ENCODE results near the gene CLVS2.

CLVS2 gene

DNA sequence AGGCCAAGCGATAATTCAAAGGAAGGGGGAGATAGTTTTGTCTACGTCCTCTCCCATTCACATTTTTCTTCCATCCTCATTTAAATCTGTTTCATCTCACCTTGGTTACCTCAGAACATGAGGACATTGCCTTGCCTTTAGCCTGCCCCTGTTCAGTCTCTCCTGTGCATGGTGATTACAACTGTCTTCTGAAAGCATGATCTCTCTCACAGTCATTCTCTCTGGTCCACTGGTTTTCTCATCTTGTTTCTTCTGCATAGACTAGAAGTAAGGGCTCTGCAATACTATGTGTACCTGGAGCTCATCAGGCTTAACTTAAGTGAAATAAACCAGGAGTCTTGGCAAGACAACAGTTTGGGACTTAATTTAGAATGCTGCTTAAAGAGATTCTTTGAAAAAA, 31.4 kb downstream of the CLVS2 start:
- no peak for DNase-seq

DNA sequence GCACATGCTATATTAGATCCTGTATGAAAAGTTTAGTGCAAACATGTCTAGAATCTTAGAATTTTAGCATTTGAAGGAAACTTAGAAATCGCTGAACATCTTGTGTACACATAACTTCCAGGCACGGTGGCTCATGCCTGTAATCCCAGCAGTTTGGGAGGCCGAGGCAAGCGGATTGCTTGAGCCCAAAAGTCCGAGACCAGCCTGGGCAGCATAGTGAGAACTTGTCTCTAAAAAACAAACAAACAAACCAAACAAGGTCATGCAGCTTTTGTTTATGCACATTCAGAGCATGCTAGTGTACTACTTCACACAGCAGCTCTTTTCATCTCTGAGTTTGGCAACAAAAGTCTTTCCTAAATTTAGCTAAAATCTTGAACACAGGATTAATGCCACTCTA, 32.2 kb downstream of the CLVS2 start:
- DNase-seq = no peak

DNA sequence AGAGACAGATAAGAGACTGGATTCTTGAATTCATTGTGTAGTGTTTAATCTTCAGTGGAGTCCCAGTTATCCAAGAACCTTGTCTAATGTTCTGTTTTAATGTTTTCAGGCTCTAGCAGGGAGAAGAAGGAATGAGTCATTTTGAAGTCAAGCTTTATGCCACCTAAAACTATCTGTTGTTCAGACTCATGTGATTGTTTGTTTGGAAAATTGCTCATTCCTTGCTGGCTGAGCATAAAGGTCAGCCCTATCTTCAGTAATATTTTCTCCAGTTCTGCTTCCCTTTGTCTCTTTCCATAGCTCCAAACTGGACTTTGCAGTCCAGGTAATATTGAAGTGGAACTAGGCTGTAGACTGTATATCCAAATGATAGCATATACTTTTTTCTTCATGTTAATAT, 34.2 kb downstream of the CLVS2 start:
- DNase-seq = no peak

DNA sequence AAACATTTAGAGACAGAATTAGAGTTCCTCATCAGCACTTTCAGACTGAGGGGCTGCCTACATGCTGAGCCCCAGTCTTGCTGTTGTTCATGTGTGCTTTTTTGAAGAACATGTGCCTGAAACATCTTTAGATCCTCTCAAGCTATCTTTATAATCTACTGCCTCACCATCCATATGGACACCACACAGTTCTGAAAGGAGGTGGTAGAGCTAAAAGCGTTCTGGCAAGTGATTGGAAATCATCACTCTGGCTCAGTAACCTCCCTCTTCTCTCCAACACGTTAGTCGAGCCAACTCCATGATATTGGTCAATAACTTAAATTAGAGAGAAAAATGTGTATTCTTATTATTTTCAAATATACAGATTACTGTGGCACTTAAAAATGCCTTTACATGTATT, 40.6 kb downstream of the CLVS2 start:
- DNase-seq = no peak

DNA sequence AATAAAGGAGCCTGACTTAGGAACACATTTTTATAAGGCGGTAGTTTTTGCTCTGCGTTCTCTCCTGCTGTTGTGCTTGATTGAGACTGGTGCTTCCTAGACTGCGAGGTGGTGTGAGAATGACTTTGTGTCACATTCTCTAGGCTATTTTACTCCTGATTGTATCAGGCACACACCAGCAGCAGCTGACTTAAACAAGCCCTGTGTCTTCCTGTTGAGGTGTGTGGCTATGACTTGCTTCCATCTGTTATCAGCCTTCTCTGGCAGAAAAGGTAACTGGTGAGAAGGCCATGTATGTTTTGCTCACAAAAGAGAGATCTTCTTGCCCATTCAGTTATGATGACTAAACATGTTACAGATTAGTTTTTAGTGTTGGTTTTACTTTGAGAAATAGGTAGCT, 43.4 kb downstream of the CLVS2 start:
- no peak for DNase-seq

DNA sequence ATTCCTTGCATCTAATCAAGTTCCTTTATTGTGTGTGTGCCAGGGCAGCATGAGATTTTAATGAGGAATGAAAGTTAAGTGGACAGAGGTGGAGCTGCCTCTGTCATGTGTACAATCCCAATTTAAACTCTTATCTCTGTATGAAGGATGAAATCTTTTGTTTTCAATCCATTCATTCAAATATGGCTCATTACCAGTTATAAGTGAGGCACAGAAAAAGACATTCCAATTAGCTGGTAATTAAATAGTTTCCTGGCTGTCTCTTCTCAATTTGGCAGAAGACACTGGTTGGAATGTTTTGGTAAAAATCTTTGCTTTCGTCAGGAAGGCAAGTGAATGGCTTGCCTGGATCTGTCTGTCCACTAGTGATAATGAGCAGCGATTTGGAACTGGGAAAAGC, 46.4 kb downstream of the CLVS2 start:
- DNase-seq = no peak

DNA sequence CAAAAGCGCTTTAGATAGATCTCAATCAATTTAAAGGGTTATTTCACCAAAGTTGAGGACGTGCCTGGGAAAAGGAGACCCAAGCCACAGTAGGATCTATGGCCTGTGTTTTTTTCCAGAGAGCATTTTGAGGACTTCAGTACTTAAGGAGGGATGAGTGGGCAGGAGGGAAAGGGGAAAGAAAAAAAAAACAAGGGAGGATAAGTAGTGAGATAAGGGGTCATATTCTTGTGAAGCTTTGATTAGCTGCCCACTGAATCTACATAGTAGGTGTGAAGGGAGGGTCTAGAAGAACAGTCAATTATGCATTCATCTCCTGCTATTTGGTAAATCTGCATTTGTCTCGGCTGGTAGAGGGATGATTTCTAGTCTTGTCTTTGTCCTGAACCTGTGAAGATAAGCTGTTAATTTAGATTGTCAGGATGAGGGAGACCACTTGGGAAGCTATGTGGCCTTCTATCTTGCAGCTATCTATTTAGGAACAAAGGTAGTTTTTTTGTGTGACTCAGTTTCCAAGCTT, 48.4 kb downstream of the CLVS2 start:
- DNase-seq = no peak

DNA sequence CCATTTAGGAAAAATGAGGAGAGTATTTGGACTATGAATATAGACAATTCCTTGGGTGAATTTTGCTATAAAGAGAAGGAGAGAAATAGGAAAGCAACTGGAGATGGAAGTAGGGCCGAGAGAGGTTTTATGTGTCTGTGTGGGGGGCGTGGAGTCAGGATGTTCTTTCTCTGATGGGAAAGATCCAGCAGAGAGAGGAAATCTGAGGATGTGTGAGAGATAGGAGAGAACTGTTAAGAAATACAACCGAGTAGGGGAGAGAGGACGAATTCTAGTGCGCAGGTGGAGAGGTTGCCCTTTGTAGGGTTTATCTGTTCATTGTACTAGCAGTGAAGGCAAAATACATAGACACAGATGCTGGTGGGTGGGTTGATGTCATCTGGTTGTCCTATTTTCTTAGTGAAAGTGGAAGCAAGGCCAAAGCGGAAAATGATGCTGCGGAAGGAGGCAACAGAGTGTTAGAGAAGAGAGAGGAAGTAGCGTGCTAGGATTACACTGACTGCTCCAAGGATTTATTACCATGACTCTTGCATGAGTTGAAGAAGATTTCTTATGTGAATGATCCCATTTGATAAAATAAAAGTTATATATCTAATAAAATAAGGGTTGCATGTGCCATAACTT, 57.7 kb downstream of the CLVS2 start:
- DNase-seq = no peak

DNA sequence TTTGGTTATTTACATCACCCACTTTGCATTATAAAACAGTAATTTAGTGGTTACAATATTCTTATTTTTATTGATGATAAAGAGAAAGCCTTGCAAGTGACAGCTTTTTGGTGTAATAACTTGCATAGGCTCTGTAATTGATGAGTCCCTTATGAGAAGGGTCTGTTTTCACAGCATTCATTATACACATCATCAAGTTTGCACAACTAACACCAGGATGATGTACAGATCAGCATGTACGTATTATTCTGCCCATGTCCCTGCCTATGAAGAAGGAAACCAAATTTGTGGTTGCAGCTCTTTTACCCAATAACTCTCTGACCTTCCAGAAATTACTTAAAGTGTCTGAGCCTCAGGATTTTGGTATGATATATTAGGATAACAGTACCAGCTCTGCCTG, 59.2 kb downstream of the CLVS2 start:
- no peak for DNase-seq

DNA sequence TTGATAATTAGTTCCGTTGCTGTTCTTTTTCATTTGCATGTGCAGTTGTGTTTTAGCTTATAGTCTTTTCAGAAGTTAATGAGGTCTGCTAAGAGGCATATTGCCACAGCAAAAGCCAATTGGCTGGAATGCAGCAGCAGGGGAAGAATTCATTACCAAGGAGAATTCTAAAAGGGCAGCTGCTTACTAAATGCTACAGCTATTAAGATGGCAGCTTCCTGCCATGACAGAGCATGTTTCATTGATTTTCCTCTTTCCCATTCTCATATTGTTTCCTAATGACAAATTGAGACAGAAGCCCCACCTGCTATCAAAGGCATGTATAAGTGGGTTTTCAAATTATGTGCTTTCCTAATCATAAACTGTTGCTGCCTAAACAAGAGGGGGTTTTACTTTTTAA, 66.6 kb downstream of the CLVS2 start:
- no peak for DNase-seq

DNA sequence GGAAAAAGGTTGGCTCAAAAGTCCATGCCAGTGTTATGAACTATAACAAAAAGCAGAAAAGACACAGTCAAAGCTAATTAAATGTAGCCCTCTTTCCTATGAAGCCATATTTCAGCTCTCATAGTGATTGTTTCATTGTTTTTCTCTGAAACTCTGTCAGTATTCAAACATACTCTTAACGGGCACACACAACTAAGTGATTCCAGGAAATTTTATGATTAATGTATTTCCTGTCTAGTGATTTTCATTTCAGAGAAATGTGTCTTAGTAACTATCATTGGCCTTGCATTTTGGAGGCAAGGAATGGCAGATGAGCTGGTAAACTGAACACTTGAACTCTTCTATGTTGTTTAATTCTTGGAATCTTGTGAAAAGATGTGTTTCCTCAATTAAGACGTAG, 68.0 kb downstream of the CLVS2 start:
- no peak for DNase-seq

DNA sequence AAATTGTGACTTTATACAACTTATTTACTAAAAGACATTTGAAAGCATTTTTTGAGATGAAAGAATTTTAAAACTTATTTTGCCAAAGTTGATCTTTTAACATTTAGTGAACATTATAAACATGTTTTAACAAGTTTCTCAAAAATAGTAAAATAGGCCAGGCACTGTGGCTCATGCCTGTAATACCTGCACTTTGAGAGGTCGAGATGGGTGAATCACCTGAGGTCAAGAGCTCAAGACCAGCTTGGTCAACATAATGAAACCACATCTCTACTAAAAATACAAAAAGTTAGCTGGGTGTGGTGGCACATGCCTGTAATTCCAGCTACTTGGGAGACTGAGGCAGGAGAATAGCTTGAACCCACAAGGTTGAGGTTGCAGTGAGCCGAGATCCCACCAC, 78.6 kb downstream of the CLVS2 start:
- DNase-seq = no peak

DNA sequence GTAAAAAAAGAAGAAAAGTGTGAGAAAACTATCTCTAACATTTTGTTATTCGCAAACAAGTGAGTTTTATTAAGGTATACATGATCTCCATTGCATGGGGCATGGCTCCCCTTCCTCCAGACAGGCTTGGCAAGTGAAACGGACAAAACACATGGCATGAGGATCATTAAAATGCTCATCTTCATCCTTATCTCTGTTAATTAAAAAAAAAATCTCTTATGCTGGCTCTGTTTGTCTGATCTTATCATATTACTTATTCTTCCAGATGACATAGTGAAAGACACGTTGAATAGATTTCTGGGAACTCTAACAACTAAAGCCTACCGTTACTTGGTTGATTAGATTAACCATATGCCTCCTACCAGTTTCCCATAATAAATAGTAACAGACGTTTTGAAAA, 89.4 kb downstream of the CLVS2 start:
- no peak for DNase-seq

DNA sequence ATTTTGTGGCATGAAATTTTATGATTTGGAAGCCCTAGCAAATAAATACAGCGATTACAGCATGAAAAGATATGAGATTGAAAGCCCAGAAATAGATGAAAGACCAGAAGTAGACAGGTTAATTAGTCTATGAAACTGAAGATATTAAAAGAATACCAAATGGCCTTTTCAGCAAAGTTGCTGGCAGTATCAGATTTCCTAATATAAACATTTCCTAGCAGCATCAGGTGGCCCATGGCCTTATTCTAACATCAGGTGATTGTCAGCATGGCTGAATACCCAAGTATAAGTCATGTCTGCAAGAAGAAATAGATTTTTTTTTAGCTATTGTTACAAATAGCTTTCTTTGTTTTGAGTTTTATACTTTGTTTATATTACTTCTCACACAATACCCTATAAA, 93.2 kb downstream of the CLVS2 start:
- DNase-seq = no peak

DNA sequence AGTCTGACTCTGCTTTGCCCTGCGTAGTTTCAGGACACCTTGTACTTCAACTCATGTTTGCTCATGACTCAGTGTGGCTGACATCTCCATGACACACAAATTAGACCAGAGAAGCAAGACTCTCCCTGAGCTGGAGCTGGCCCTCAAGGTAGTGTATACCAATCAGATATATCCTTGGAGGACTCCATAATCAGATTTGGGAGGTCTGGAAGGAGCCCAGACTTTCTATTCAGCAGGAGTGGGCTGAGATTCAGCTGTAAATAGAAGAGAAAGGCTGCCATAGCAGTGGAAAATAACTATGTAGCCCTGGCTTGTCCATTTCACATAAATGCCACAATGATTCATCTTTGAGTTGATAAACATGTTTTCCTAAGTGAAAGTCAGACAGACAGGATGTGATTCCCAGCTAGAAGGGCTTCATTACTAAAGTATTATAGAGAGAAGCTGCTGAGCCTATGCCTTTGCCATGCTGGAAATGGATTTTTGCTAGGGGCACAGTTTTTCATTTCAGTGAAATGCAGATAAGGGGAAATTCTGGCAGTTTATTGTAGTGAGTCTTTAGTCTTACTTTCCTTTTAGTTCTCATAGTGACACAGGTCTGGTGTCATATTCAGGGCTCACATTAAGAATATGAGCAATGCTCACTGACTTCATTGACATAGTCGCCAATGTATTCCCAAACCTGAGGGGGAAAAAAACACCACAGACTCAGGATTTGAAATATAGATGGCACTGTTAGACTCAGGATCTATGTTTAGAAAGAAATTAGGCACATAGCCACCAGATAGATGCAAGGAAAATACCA, 95.3 kb downstream of the CLVS2 start:
- no peak for DNase-seq

DNA sequence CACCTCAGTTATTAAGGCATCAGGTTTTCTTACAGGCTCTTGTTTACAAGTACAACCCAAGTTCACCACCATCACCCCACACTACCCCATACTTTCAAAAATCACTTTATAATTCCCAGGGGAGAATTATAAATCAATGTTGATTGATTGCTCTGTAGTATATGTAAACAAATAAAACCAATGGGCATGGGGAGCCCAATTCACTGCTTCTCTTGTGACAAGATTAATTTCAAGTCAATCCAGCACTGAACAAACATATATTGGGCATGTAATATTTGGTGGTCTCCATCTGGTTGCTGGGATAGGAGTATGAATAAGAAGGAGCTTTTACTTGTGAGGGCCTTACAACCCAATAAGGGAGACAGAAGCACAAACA, 95.8 kb downstream of the CLVS2 start:
- DNase-seq = no peak

DNA sequence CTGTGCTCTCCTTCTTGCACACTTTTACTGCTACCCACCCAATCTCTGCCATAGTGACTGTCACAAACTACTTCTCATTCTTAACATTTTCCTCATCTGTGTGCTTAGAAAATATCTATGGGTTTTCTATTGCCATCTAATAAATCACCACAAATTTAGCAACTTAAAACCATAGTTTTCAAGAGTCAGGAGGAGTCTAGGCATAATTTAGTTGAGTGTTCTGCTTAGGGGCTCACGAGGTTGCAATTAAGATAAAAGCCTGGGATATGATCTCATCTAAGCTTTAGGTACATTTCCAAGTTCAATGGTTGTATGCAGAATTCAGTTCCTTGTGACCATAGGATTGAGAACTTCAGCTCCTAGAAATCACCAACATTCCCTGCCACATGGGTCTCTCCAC, 98.8 kb downstream of the CLVS2 start:
- no peak for DNase-seq

DNA sequence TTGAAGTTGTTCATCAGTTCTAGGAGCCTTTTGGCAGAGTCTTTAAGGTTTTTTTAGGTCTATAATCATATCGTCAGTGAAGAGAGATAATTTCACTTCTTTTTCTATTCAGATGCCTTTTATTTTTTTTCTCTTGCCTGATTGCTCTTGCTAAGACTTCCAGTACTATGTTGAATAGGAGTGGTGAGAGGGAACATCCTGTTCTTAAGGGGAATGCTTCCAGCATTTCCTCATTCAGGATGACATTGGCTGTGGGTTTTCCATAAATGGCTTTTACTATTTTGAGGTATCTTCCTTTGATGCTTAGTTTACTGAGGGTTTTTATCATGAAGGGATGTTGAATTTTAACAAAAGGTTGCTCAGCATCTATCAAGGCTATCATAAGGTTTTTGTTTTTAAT, 109.5 kb downstream of the CLVS2 start:
- no peak for DNase-seq

DNA sequence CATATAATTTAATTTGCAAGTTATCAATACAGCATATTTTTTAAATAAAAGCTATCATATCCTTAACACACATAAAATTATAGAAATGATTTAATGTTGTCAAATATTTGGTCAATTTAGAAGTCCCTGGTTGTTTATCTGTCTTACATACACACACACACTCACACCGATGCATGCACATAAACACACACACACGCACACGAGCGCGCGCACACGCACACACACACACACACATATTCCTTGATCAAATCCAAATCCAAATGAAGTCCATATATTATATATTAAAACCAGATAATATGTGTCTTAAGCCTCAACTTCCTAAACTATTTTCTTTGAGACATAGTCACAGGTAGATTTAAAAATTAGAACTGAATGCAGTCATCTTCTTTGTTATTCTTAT, 120.3 kb downstream of the CLVS2 start:
- DNase-seq = no peak

DNA sequence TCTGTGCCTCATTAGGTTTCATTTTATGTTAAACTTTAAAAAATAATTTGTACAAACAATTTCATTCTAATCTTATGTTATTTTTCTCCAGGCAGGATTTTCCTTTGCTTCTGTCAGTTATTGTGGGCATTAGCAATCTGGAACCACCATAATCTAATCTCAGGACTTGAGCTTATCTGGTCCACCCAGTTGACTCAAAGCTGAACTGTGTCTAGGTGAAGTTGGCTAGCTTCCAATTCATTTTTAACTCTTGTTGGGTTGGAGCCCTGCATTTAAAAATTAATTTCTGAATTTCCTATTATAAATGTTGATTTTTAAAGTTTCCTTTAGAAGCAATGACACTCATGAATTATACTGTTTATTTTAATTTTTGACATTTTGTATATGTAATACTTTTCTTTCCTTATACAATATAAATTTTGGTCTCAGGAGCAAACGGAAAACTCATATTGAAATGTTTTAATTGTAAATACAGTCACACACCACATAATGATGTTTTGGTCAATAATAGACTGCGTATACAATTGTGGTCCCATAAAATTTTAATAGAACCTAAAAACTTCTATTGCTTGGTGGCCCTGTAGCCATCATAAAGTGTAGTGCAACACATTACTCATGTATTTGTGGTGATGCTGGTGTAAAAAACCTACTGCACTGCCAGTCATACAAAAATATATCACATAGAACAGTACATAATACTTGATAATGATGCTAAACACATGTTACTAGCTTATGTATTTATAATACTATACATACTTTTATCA, 121.3 kb downstream of the CLVS2 start:
- DNase-seq = no peak

DNA sequence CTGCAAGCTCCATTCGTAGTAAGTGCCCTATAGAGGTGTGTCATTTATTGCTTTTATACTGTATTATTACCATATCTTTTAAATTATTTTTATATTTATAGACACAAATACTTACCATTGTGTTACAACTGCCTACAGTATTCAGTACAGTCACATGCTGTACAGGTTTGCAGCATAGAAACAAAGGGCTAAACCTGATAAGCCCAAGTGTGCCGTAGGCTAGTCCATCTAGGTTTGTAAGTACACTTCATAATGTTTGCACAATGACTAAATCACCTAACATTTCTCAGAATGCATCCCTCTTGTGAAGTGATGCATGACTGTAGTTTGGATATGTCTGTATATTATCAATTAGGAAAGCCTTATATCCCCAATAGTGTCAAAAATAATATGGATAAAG, 122.8 kb downstream of the CLVS2 start:
- no peak for DNase-seq
